Activated gamma-delta T cell treated with anti-CD3 and anti-CD28 coated beads, Interleukin-2, amount 50 U/mL, for 16 hours (primary cell): ENCODE results near the gene SYNGR1.
"Not testable (repeated sequence)": the region's sequence is repeated elsewhere in the genome, so short reads cannot be mapped to it uniquely, and the experiment has no call there.

Source experiments
- DNase-seq: peaks from one replicate; pipeline ENCODE4 v3.0.0-alpha.2; 2020; ENCODE audit warnings: low read depth

The SYNGR1 gene

GRCh38 chr22:39317084-39317774, 32.6 kb upstream of the SYNGR1 start:
- peak; percentile 30 for DNase-seq

- no peak for DNase-seq
Measured at GRCh38 chr22:39317775-39318506, 31.9 kb upstream of the SYNGR1 start.

- no peak for DNase-seq
Measured at GRCh38 chr22:39318507-39319283, 31.1 kb upstream of the SYNGR1 start.

- peak; percentile 95 for DNase-seq
Measured at GRCh38 chr22:39319284-39320022, 30.3 kb upstream of the SYNGR1 start, which contains the start of gene RPL3. TSS of gene RPL3 (minus strand) at chr22:39319623. CDS start at chr22:39319597, 26 bp downstream.

GRCh38 chr22:39320616-39321029, 29.2 kb upstream of the SYNGR1 start:
- DNase-seq, result not testable (repeated sequence)

GRCh38 chr22:39325392-39325932, 24.3 kb upstream of the SYNGR1 start:
- DNase-seq, result no peak

GRCh38 chr22:39327995-39328754, 21.6 kb upstream of the SYNGR1 start:
- no peak for DNase-seq

GRCh38 chr22:39330553-39330952, 19.2 kb upstream of the SYNGR1 start:
- not testable (repeated sequence) for DNase-seq

GRCh38 chr22:39332441-39333064, 17.2 kb upstream of the SYNGR1 start:
- DNase-seq, result no peak

GRCh38 chr22:39336411-39336810, 13.4 kb upstream of the SYNGR1 start:
- no peak for DNase-seq

- DNase-seq, result not testable (repeated sequence)
Measured at GRCh38 chr22:39339775-39340174, 10.0 kb upstream of the SYNGR1 start.

GRCh38 chr22:39341179-39341578, 8.6 kb upstream of the SYNGR1 start:
- DNase-seq, result no peak

- DNase-seq, result peak; percentile 35
Measured at GRCh38 chr22:39343259-39344045, 6.3 kb upstream of the SYNGR1 start.

- no peak for DNase-seq
Measured at GRCh38 chr22:39344046-39344390, 5.8 kb upstream of the SYNGR1 start.

- DNase-seq, result no peak
Measured at GRCh38 chr22:39345231-39345630, 4.6 kb upstream of the SYNGR1 start.

GRCh38 chr22:39348909-39349505, 784 bp upstream of the SYNGR1 start:
- no peak for DNase-seq

GRCh38 chr22:39349506-39349966, 255 bp upstream of the SYNGR1 start:
- no peak for DNase-seq

GRCh38 chr22:39350757-39351688, 1.2 kb downstream of the SYNGR1 start:
- no peak for DNase-seq
